HFFc6 (cell line): ENCODE results near the gene OR6T1. TPM values are rescaled to one million over a fixed set of nuclear protein-coding genes. Genes with fewer than 3 reads are reported as not detected.

ENCODE experiments used
- DNase-seq: peaks from one replicate; pipeline ENCODE4 v3.0.0-alpha.2; 2018
- H3K27ac Mint-ChIP-seq: 2 replicates; pipeline ENCODE4 v1.8.0; 2020; ENCODE audit warnings: mild to moderate bottlenecking, mixed read lengths
- H3K27me3 Mint-ChIP-seq: 2 replicates; pipeline ENCODE4 v1.8.0; 2021; ENCODE audit warnings: mild to moderate bottlenecking, moderate library complexity, mixed read lengths; ENCODE audit not compliant: insufficient read depth
- H3K36me3 Mint-ChIP-seq: 2 replicates; pipeline ENCODE4 v1.8.0; 2021; ENCODE audit warnings: low read depth, mixed read lengths
- H3K4me1 Mint-ChIP-seq: 2 replicates; pipeline ENCODE4 v1.8.0; 2020; ENCODE audit warnings: low read depth, mixed read lengths
- H3K4me3 Mint-ChIP-seq: 2 replicates; pipeline ENCODE4 v1.8.0; 2020; ENCODE audit warnings: mild to moderate bottlenecking, moderate library complexity, mixed read lengths
- H3K9me3 Mint-ChIP-seq: 2 replicates; pipeline ENCODE4 v1.8.0; 2020; ENCODE audit warnings: mild to moderate bottlenecking, mixed read lengths
- CTCF ChIP-seq: fragments of 200-600 bp; sonication (generic); IDR thresholded peaks from 2 replicates; pipeline ENCODE4 v1.5.0; 2021; ENCODE audit warnings: antibody characterized with exemption, mild to moderate bottlenecking
- long read RNA-seq: library from polyadenylated mRNA; unstranded; transcript quantifications from one replicate; pipeline ENCODE4 v2.0.0, GENCODE V29; 2019
- total RNA-seq, 6 experiments: library from RNA; stranded (reverse); fragmentation: NEBNext Ultra II Directional; extraction: Animal tissue kit (Norgen Biotek cat#: 25700); gene quantifications; 2 replicates in 1 of 6; 3 replicates in 5 of 6; pipeline ENCODE4 v1.2.3, GENCODE V29; 2021

The OR6T1 gene, protein sequence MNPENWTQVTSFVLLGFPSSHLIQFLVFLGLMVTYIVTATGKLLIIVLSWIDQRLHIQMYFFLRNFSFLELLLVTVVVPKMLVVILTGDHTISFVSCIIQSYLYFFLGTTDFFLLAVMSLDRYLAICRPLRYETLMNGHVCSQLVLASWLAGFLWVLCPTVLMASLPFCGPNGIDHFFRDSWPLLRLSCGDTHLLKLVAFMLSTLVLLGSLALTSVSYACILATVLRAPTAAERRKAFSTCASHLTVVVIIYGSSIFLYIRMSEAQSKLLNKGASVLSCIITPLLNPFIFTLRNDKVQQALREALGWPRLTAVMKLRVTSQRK
- not detected for total RNA-seq
- long read RNA-seq: 0 reads

DNA sequence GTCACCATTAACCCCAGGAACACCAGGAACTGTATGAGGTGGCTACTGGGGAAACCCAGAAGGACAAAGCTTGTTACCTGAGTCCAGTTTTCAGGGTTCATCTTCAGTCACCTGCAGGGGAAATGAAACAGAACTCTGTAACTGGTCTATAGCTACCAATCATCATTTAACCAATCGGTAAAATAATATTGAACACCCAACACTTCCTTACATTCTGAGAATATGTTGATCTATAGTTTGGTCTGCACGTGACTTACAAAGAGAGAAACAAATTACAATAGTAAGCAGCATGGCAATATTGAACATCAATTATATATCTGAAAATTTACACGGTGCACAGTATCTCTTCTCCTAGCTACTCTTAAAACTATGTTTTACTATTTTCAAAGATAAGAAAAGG lies at the start of gene OR6T1:
Gene OR6T1, minus strand, starts transcription at position 101 of the 400 bp plus-strand sequence. Its CDS starts 0 bp downstream, at position 101.
- no peak within 1 kb of the TSS for H3K4me3 Mint-ChIP-seq
- H3K27ac Mint-ChIP-seq: no peak within 1 kb of the TSS
- no peaks in the 10 kb centered on the region for H3K4me1 Mint-ChIP-seq
- H3K9me3 Mint-ChIP-seq: peaks cover 53% of the 10 kb centered on the region
- no peak for DNase-seq
- no peak for TF ChIP-seq CTCF
- H3K27me3 Mint-ChIP-seq: peaks cover 2% of the 10 kb centered on the region; the same call in 1 of the 2 replicates
- H3K36me3 Mint-ChIP-seq: peaks cover 6% of the 10 kb centered on the region

- no peak overlapping the region for H3K27ac Mint-ChIP-seq
- H3K36me3 Mint-ChIP-seq: no peaks in the 10 kb centered on the region
- H3K4me3 Mint-ChIP-seq: no peak overlapping the region
- peaks cover 39% of the 10 kb centered on the region for H3K9me3 Mint-ChIP-seq
- no peak for DNase-seq
- H3K4me1 Mint-ChIP-seq: peaks cover 5% of the 10 kb centered on the region; the same call in 1 of the 2 replicates
- peaks cover 2% of the 10 kb centered on the region for H3K27me3 Mint-ChIP-seq
- TF ChIP-seq CTCF: no peak
These were observed 35.7 kb upstream of the OR6T1 start for GRCh38 chr11:123979311-123979710.

- no peak for TF ChIP-seq CTCF
- H3K27me3 Mint-ChIP-seq: peaks cover 2% of the 10 kb centered on the region; the same call in 1 of the 2 replicates
- no peak within 1 kb of the TSS for H3K27ac Mint-ChIP-seq
- no peak for DNase-seq
- H3K36me3 Mint-ChIP-seq: no peaks in the 10 kb centered on the region
- H3K4me1 Mint-ChIP-seq: peaks cover 20% of the 10 kb centered on the region; the same call in 1 of the 2 replicates
- no peak within 1 kb of the TSS for H3K4me3 Mint-ChIP-seq
- peaks cover 27% of the 10 kb centered on the region for H3K9me3 Mint-ChIP-seq
These were observed 34.2 kb upstream of the OR6T1 start, which contains the start of gene OR10S1 for GRCh38 chr11:123977731-123978347. Gene OR10S1, minus strand, starts transcription at chr11:123977781. Its CDS starts 117 bp downstream, at chr11:123977664.

DNA sequence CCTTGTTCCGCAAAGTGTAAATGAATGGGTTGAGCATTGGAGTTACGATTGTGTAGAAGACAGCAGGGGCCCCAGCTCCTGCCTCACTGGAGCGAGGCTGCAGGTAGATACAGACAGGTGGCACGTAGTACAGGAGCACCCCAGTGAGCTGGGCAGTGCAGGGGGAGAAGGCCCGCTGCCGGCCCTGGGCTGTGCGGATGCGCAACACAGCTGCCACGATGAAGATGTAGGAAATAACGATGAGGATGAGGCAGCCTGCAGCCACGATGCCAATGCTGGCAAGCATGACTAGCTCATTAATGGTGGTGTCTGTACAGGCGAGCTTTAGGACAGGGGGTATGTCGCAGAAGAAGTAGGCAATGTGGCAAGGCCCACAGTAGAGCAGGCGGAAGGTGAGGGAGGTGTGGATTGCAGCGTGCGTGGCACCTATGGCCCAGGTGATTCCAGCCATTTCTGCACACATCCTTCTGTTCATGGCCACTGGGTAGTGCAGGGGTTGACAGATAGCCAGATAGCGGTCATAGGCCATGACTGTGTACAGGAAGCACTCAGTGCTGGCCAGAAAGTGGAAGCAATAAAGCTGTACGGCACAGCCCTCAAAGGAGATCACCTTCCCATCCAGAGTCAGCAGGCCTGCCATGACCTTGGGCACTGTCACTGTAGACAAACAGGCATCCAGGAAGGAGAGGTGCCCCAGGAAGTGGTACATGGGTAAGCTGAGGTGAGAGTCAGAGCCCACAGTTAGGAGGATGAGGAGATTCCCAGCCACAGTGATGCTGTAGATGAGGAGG lies 33.3 kb upstream of the OR6T1 start:
- Mint-ChIP-seq H3K27ac (no peak overlapping the region), H3K27me3 (peaks cover 2% of the 10 kb centered on the region; the same call in 1 of the 2 replicates), H3K36me3 (no peaks in the 10 kb centered on the region), H3K4me3 (no peak overlapping the region), H3K4me1 (peaks cover 20% of the 10 kb centered on the region; the same call in 1 of the 2 replicates), H3K9me3 (peaks cover 18% of the 10 kb centered on the region)
- DNase-seq: no peak
- TF ChIP-seq CTCF: no peak

- H3K4me1 Mint-ChIP-seq: peaks cover 20% of the 10 kb centered on the region; the same call in 1 of the 2 replicates
- peaks cover 18% of the 10 kb centered on the region; the same call in 1 of the 2 replicates for H3K9me3 Mint-ChIP-seq
- peak overlapping the region; percentile 38; the same call in 1 of the 2 replicates for H3K27ac Mint-ChIP-seq
- TF ChIP-seq CTCF: no peak
- H3K4me3 Mint-ChIP-seq: no peak overlapping the region
- peak; percentile 77 for DNase-seq
- no peaks in the 10 kb centered on the region for H3K36me3 Mint-ChIP-seq
- H3K27me3 Mint-ChIP-seq: peaks cover 2% of the 10 kb centered on the region; the same call in 1 of the 2 replicates
These were observed 30.2 kb upstream of the OR6T1 start for GRCh38 chr11:123973816-123974215.
